ENCODE measurements around the gene PIP4K2A. TPM values are rescaled to one million over a fixed set of nuclear protein-coding genes. Genes with fewer than 3 reads are reported as not detected.
"Not testable (repeated sequence)": the region's sequence is repeated elsewhere in the genome, so short reads cannot be mapped to it uniquely, and the experiment has no call there.

The PIP4K2A gene
- total and polyA plus RNA-seq, 5 donors, result 10.1 to 31.7 (median 22.6) TPM

DNA sequence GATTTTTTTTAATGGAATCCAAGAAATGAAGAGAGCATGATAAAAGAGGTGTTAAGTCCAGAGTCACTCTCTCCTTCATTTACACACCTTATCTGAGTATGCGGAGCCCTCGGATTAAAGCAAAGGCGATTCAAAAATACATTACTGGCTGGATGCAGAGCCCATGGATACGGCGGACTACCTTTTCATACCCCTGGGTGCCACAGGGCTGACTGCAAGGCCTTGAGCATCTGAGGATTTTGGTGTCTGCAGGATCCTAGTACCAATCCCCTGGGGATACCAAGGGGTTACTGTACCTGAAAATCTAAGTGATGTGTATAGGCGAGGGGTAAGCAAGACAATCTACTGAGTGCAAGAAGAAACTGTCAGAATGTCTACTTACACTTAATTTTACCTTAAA is 20.5 kb downstream of the PIP4K2A start:
- Histone ChIP-seq H3K9me3 (ENCODE audit: control insufficient read depth, low read length) (no peaks in the 10 kb centered on the region), H3K27me3 (ENCODE audit: control insufficient read depth, insufficient read depth) (no peaks in the 10 kb centered on the region), H3K27ac (ENCODE audit: low read length) (no peak overlapping the region), H3K4me3 (ENCODE audit: low read length) (no peak overlapping the region), H3K4me1 (ENCODE audit: control insufficient read depth, insufficient read depth, low read length) (peaks cover 6% of the 10 kb centered on the region)
- no peak for ATAC-seq
- intact Hi-C loops (cut with DNase I), result no loop called here
- DNase-seq, result no peak
- 87% methylated on average over 6 of the region's 6 CpGs for WGBS

DNA sequence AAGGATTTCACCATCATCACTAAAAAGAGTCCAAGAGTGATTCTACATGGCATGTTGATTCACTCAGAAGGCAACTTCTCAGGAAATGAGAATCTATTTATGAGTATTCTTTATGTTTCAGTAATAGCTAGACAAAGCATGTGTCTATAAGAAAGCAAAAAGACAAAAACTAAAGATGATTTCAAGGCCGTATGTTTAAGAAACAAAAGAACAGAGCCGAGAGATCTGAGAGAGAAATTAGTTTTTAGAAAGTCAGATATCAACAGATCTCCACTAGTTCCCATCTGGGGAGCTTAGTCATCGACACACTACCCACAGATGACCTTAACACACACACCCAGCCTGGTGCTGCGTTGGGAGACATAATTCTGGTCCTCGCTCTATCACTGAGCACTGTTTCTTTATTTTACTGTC is 21.0 kb downstream of the PIP4K2A start:
- peak in 1 of 2 donors; percentile 66 for ATAC-seq

DNA sequence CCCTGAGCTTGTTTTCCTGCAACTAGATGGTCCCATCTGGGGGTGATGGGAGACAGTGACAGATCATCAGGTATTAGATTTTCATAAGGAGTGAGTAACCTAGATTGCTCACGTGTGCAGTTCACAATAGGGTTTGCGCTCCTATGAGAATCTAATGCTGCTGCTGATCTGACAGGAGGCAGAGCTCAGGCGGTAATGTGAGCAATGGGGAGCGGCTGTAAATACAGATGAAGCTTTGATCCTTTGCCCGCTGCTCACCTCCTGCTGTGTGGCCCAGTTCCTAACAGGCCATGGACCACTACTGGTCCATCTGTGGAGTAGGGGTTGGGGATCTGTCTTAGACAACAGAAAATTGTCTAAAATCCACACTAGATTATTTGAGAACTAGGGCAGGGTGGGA is 22.3 kb downstream of the PIP4K2A start:
- DNase-seq; H3K27ac ChIP-seq (ENCODE audit: low read length); H3K4me3 ChIP-seq (ENCODE audit: low read length); intact Hi-C loops (cut with DNase I); H3K27me3 ChIP-seq (ENCODE audit: control insufficient read depth, insufficient read depth); H3K9me3 ChIP-seq (ENCODE audit: control insufficient read depth, low read length); ATAC-seq; H3K4me1 ChIP-seq (ENCODE audit: control insufficient read depth, insufficient read depth, low read length): not testable (repeated sequence)
- WGBS, result 99% methylated on average over 5 of the region's 5 CpGs

More for the DNA sequence above, 21.0 kb downstream of the PIP4K2A start:
- H3K27me3 ChIP-seq (ENCODE audit: control insufficient read depth, insufficient read depth), result no peaks in the 10 kb centered on the region
- intact Hi-C loops (cut with DNase I), result no loop called here
- DNase-seq, result no peak
- no peaks in the 10 kb centered on the region for H3K9me3 ChIP-seq (ENCODE audit: control insufficient read depth, low read length)
- no peak overlapping the region for H3K4me3 ChIP-seq (ENCODE audit: low read length)
- 79% methylated on average over 5 of the region's 5 CpGs for WGBS
- peaks cover 6% of the 10 kb centered on the region for H3K4me1 ChIP-seq (ENCODE audit: control insufficient read depth, insufficient read depth, low read length)
- H3K27ac ChIP-seq (ENCODE audit: low read length), result no peak overlapping the region

DNA sequence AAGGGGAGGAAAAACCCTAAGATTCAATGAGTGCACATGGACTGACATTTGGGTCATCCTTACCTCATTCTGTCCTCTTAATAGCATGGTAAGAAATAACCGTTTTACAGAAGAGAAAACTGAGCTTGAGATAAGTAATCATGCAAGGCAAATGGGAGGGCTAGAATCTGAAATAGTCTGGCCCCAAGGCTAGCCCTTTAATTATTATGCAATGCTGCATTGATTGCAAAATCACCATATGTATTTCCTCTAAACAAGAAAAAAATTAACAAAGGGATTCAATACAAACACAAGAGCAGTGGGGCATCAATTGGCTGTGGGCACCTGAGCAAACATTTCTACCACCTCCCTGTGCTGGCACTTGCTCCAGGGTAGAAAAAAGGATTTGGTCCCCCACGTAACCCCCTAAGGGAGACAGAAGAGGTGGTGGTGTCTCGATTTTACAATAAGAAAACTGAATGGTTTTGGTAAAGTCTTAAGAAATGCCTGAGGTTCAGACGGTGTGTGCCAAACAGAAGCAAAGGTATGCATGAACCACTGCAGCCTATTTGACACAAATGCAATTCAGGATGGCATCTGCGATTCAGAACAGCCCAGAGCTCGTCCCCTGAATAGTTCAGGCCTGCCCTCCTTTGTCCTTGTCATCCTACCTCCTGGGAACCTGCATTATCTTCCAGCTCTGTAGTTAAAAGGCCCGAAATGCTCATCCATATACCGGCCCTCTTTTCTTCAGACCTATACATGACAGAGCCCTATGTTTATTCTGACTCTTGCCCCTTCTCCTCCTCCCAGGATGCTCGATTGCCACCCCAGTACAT is 23.6 kb downstream of the PIP4K2A start:
- WGBS, result 85% methylated on average over 9 of the region's 9 CpGs
- H3K27me3 ChIP-seq (ENCODE audit: control insufficient read depth, insufficient read depth), result no peaks in the 10 kb centered on the region
- H3K4me1 ChIP-seq (ENCODE audit: control insufficient read depth, insufficient read depth, low read length), result peaks cover 3% of the 10 kb centered on the region
- H3K4me3 ChIP-seq (ENCODE audit: low read length), result no peak overlapping the region
- DNase-seq (no peak), ATAC-seq (peak in 1 of 2 donors; percentile 26)
- intact Hi-C loops (cut with DNase I), result no loop called here
- H3K9me3 ChIP-seq (ENCODE audit: control insufficient read depth, low read length), result no peaks in the 10 kb centered on the region
- H3K27ac ChIP-seq (ENCODE audit: low read length), result no peak overlapping the region

DNA sequence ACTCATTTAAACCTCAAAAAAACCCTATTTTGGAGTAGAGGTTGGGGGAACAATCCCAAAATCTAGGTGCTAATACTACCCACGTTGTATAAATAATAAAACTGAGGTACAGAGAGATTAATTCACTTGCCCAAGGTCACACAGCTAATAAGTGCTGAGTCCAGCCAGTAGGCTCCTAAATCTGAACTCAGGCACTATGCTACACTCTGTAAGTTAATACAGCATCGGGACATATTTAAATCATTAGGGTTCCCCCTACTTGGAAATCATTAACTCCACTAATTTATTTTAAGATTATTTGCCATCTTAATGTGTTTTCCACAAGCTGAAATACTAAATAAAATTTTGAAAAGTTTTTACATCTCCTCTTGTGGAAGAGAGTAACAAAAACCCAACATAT is 24.2 kb downstream of the PIP4K2A start:
- Histone ChIP-seq H3K9me3 (ENCODE audit: control insufficient read depth, low read length) (no peaks in the 10 kb centered on the region), H3K4me3 (ENCODE audit: low read length) (no peak overlapping the region), H3K4me1 (ENCODE audit: control insufficient read depth, insufficient read depth, low read length) (peaks cover 8% of the 10 kb centered on the region), H3K27me3 (ENCODE audit: control insufficient read depth, insufficient read depth) (no peaks in the 10 kb centered on the region), H3K27ac (ENCODE audit: low read length) (no peak overlapping the region)
- no peak for DNase-seq
- 86% methylated on average over 2 of the region's 2 CpGs for WGBS
- no peak for ATAC-seq
- intact Hi-C loops (cut with DNase I), result no loop called here

DNA sequence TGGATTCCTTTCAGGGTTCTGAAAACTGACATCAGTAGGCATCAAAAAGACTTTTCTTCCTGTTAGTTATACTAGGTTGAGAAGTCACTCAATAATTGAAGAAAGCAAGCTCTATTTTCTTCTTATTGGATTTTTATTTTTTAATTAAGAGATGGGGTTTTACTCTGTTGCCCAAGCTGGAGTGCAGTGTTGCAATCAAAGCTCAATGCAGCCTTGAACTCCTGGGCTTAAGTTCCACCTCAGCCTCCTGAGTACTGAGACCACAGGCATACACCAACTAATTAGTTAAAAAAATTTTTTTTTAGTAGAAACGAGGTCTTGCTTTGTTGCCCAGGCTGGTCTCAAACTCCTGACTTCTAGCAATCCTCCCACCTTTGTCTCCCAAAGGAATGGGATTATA is 28.0 kb downstream of the PIP4K2A start:
- H3K4me3 ChIP-seq (ENCODE audit: low read length), result no peak overlapping the region
- H3K9me3 ChIP-seq (ENCODE audit: control insufficient read depth, low read length), result no peaks in the 10 kb centered on the region
- intact Hi-C loops (cut with DNase I), result no loop called here
- H3K27me3 ChIP-seq (ENCODE audit: control insufficient read depth, insufficient read depth), result no peaks in the 10 kb centered on the region
- DNase-seq (no peak), ATAC-seq (no peak)
- 59% methylated on average over 1 of the region's 1 CpG for WGBS
- H3K4me1 ChIP-seq (ENCODE audit: control insufficient read depth, insufficient read depth, low read length), result peaks cover 18% of the 10 kb centered on the region
- no peak overlapping the region for H3K27ac ChIP-seq (ENCODE audit: low read length)

DNA sequence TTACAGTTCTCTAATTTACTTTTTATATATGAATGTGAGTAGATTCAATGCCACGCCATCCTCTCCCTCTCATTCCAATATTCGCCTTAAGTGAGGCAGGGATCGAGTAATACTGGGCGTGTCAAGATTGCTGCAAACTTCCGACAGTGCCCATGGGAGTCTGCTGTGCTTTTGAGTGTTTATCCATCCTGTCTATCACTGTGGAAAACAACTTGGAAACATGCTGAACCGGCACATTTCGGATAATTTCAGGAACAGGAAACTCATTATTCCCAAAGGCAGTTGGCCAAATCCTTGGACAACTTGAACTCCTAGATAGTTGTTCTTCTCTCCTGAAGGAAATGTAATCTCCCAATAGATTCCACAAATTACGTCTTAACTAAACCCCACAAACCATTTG is 28.5 kb downstream of the PIP4K2A start:
- Histone ChIP-seq H3K27me3 (ENCODE audit: control insufficient read depth, insufficient read depth) (no peaks in the 10 kb centered on the region), H3K4me3 (ENCODE audit: low read length) (no peak overlapping the region), H3K4me1 (ENCODE audit: control insufficient read depth, insufficient read depth, low read length) (peaks cover 21% of the 10 kb centered on the region), H3K27ac (ENCODE audit: low read length) (no peak overlapping the region), H3K9me3 (ENCODE audit: control insufficient read depth, low read length) (no peaks in the 10 kb centered on the region)
- ATAC-seq (peak; percentile 76 to 87), DNase-seq (peak in 2 of 3 donors; percentile 41 to 74)
- intact Hi-C loops (cut with DNase I), result no loop called here
- WGBS, result 38% methylated on average over 8 of the region's 8 CpGs

DNA sequence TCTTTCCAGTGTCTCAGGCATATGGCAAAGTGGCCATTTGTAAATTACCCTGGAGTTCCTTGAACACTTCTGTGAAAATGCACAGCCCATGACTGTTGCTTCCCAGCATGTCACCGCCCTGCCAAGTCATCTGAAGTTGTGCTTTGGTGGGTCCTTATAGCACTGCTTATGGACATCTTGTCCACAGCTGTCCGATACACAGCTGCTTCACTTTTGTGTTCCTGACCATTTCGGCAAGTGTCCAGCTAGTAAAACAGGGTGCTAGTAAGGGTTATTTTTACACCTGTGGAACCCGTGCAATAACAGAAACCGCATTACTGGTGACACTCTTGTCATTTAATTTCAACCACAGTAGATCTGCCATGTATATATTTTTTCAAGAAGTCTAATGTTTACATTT is 29.7 kb downstream of the PIP4K2A start:
- ATAC-seq (no peak), DNase-seq (peak in 1 of 3 donors; percentile 45)
- H3K4me3 ChIP-seq (ENCODE audit: low read length), result no peak overlapping the region
- no peaks in the 10 kb centered on the region for H3K9me3 ChIP-seq (ENCODE audit: control insufficient read depth, low read length)
- WGBS, result 85% methylated on average over 5 of the region's 5 CpGs
- intact Hi-C loops (cut with DNase I), result no loop called here
- H3K4me1 ChIP-seq (ENCODE audit: control insufficient read depth, insufficient read depth, low read length), result peaks cover 21% of the 10 kb centered on the region
- H3K27me3 ChIP-seq (ENCODE audit: control insufficient read depth, insufficient read depth), result no peaks in the 10 kb centered on the region
- no peak overlapping the region for H3K27ac ChIP-seq (ENCODE audit: low read length)

DNA sequence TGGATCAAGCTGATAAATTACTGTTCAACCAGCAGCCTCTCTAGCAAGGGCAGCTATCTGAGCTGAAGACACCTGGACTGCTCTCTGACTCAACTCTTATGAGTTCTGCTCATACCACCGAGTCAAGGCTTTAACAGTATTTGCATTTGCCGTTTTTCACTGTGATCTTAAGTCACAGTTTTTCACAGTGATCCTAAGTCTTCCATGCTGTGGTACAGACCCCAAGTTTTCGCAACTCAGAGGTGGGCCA is 31.3 kb downstream of the PIP4K2A start:
- 89% methylated on average over 3 of the region's 3 CpGs for WGBS
- Histone ChIP-seq H3K27ac (ENCODE audit: low read length) (no peak overlapping the region), H3K4me1 (ENCODE audit: control insufficient read depth, insufficient read depth, low read length) (peaks cover 21% of the 10 kb centered on the region)

DNA sequence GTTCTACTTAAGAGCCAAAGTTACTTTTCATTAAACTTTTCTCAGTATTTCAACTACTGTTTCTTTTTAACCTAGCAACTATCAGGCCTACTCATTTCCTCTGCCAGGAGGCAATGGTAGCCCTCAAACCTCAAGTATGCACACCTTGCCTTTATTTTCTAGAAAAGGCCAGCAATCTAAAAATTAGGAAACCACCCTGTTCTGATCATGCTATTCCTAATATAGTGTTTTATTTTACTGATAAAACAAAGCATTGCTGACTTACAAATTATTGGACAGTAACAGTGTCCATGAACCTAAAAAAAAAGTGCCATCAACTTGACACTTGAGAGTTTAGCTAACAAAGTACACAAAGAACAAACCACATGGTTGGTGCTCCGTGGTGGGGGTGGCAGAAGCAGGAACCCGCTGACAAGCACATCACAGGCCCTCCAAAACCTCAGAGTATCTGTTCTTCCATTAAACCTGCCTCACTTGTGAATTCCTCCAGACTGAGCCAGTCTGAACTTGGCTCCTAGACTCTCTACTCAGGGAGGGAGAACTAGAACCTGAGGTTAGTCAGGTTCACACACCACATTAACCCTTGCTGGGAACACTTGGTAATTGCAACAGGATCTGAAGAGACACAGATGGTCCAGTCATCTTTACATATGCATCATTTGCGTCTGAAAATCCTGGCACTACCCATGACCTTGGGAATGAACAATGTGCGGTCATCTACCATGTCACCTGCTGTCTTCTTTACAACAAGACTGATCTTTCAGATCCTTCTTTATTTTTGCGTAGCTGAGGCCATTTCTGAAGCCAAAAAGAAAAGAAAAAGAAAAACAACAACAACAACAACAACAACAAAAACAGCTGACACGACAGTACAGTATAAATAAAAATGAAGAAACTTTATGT is 31.9 kb downstream of the PIP4K2A start:
- Histone ChIP-seq H3K9me3 (ENCODE audit: control insufficient read depth, low read length) (no peaks in the 10 kb centered on the region), H3K27me3 (ENCODE audit: control insufficient read depth, insufficient read depth) (no peaks in the 10 kb centered on the region), H3K4me1 (ENCODE audit: control insufficient read depth, insufficient read depth, low read length) (peaks cover 21% of the 10 kb centered on the region), H3K4me3 (ENCODE audit: low read length) (no peak overlapping the region), H3K27ac (ENCODE audit: low read length) (no peak overlapping the region)
- WGBS, result 77% methylated on average over 6 of the region's 6 CpGs
- DNase-seq (no peak), ATAC-seq (peak in 1 of 2 donors; percentile 42)
- intact Hi-C loops (cut with DNase I), result no loop called here

More for the DNA sequence above, 31.3 kb downstream of the PIP4K2A start:
- intact Hi-C loops (cut with DNase I), result no loop called here
- no peak for ATAC-seq
- Histone ChIP-seq H3K9me3 (ENCODE audit: control insufficient read depth, low read length) (no peaks in the 10 kb centered on the region), H3K27me3 (ENCODE audit: control insufficient read depth, insufficient read depth) (no peaks in the 10 kb centered on the region), H3K4me3 (ENCODE audit: low read length) (no peak overlapping the region)
- no peak for DNase-seq

DNA sequence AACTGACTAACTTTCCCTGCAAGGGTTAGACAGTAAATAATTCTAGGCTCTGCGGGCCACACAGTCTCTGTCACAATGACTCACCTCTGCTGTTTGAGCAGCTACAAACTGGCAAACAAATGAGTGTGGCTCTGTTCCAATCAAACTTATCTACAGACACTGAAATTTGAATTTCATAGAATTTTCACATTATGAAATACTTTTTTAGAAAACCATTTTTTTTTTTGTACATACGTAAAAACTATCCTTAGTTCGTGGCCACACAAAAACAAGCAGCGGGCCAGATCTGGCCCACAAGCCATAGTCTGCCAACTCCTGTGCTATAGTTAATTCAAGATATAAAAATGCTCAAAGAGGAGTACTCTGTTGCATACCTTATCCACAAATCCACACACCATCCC is 32.6 kb downstream of the PIP4K2A start:
- Histone ChIP-seq H3K4me3 (ENCODE audit: low read length) (no peak overlapping the region), H3K4me1 (ENCODE audit: control insufficient read depth, insufficient read depth, low read length) (peaks cover 21% of the 10 kb centered on the region), H3K27ac (ENCODE audit: low read length) (no peak overlapping the region), H3K27me3 (ENCODE audit: control insufficient read depth, insufficient read depth) (no peaks in the 10 kb centered on the region), H3K9me3 (ENCODE audit: control insufficient read depth, low read length) (no peaks in the 10 kb centered on the region)
- intact Hi-C loops (cut with DNase I), result no loop called here
- DNase-seq (peak in 1 of 3 donors; percentile 65), ATAC-seq (peak; percentile 37 to 72)
- whole genome bisulfite sequencing, result 56% methylated on average over 4 of the region's 4 CpGs

Data from right cardiac atrium (tissue), 5 donors.